ENCODE results near the gene ZMPSTE24. TPM values are rescaled to one million over a fixed set of nuclear protein-coding genes. Genes with fewer than 3 reads are reported as not detected.

The ZMPSTE24 gene
- total RNA-seq, 1 donor from 2014 or later: 25.5 TPM

GRCh38 chr1:40301541-40302299 lies 43.7 kb downstream of the ZMPSTE24 start:
- DNase-seq (ENCODE audit: extremely low spot score in 2 of 2): no peak
- intact Hi-C loops (cut with DNase I): no loop called here

GRCh38 chr1:40302475-40302874 lies 44.4 kb downstream of the ZMPSTE24 start:
- TF ChIP-seq POLR2A (IDR thresholded peaks at IDR 0.05): no peak
- TF ChIP-seq, protein P1, sequence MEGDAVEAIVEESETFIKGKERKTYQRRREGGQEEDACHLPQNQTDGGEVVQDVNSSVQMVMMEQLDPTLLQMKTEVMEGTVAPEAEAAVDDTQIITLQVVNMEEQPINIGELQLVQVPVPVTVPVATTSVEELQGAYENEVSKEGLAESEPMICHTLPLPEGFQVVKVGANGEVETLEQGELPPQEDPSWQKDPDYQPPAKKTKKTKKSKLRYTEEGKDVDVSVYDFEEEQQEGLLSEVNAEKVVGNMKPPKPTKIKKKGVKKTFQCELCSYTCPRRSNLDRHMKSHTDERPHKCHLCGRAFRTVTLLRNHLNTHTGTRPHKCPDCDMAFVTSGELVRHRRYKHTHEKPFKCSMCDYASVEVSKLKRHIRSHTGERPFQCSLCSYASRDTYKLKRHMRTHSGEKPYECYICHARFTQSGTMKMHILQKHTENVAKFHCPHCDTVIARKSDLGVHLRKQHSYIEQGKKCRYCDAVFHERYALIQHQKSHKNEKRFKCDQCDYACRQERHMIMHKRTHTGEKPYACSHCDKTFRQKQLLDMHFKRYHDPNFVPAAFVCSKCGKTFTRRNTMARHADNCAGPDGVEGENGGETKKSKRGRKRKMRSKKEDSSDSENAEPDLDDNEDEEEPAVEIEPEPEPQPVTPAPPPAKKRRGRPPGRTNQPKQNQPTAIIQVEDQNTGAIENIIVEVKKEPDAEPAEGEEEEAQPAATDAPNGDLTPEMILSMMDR (IDR thresholded peaks at IDR 0.05): no peak
- DNase-seq (ENCODE audit: extremely low spot score in 2 of 2): peak in 1 of 2 donors; percentile 85

More at GRCh38 chr1:40301541-40302299, 43.7 kb downstream of the ZMPSTE24 start:
- Histone ChIP-seq H3K36me3 (no peaks in the 10 kb centered on the region), H3K27ac (no peak overlapping the region), H3K9me3 (no peaks in the 10 kb centered on the region), H3K4me3 (no peak overlapping the region), H3K4me1 (no peaks in the 10 kb centered on the region), H3K27me3 (no peaks in the 10 kb centered on the region)
- TF ChIP-seq POLR2A (IDR thresholded peaks at IDR 0.05) (no peak), POLR2AphosphoS5 (IDR thresholded peaks at IDR 0.05; ENCODE audit: insufficient read depth in 1 of 2, low read depth in 1 of 2) (no peak)
- TF ChIP-seq, protein P1 (IDR thresholded peaks at IDR 0.05): no peak

GRCh38 chr1:40303051-40303771 lies 45.2 kb downstream of the ZMPSTE24 start:
- H3K9me3 ChIP-seq: no peaks in the 10 kb centered on the region
- intact Hi-C loops (cut with DNase I): no loop called here
- peak in 1 of 2 donors; percentile 87 for DNase-seq (ENCODE audit: extremely low spot score in 2 of 2)
- no peak overlapping the region for H3K27ac ChIP-seq
- H3K4me1 ChIP-seq: no peaks in the 10 kb centered on the region
- H3K27me3 ChIP-seq: no peaks in the 10 kb centered on the region
- H3K36me3 ChIP-seq: no peaks in the 10 kb centered on the region
- H3K4me3 ChIP-seq: no peak overlapping the region
- TF ChIP-seq, protein P1 (IDR thresholded peaks at IDR 0.05): no peak
- TF ChIP-seq POLR2A (IDR thresholded peaks at IDR 0.05): no peak
- TF ChIP-seq POLR2AphosphoS5 (IDR thresholded peaks at IDR 0.05; ENCODE audit: insufficient read depth in 1 of 2, low read depth in 1 of 2): no peak

More at GRCh38 chr1:40302475-40302874, 44.4 kb downstream of the ZMPSTE24 start:
- intact Hi-C loops (cut with DNase I): no loop called here
- H3K27me3 ChIP-seq: no peaks in the 10 kb centered on the region
- H3K4me1 ChIP-seq: no peaks in the 10 kb centered on the region
- no peaks in the 10 kb centered on the region for H3K36me3 ChIP-seq
- no peaks in the 10 kb centered on the region for H3K9me3 ChIP-seq
- no peak overlapping the region for H3K4me3 ChIP-seq
- no peak overlapping the region for H3K27ac ChIP-seq

DNA sequence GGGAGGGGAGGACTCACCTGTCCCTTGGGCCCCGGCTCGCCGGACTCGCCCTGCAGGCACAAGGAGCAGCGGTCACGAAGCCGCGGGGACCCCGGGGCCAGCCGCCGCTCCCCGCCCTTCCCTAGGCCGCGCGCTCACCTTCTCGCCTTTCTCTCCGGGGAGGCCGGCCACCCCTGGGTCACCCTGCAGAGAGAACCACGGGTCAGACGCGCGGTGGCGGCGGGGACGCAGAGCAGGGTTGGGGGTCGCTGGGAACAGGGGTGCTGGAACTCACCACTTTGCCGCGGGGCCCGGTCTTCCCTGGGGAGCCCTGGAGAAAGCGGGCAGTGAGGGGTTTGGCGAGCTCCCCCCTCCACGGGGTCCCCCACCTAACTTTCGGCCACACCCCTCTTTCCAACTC lies 45.8 kb downstream of the ZMPSTE24 start:
- intact Hi-C loops (cut with DNase I): no loop called here
- Histone ChIP-seq H3K27me3 (no peaks in the 10 kb centered on the region), H3K9me3 (no peaks in the 10 kb centered on the region), H3K4me3 (no peak overlapping the region), H3K4me1 (no peaks in the 10 kb centered on the region), H3K36me3 (no peaks in the 10 kb centered on the region), H3K27ac (no peak overlapping the region)
- TF ChIP-seq POLR2A (IDR thresholded peaks at IDR 0.05) (no peak), POLR2AphosphoS5 (IDR thresholded peaks at IDR 0.05; ENCODE audit: insufficient read depth in 1 of 2, low read depth in 1 of 2) (no peak)
- TF ChIP-seq, protein P1 (IDR thresholded peaks at IDR 0.05): no peak
- DNase-seq (ENCODE audit: extremely low spot score in 2 of 2): peak in 1 of 2 donors; percentile 58

- Histone ChIP-seq H3K4me1 (no peaks in the 10 kb centered on the region), H3K27ac (no peak overlapping the region), H3K27me3 (no peaks in the 10 kb centered on the region), H3K4me3 (no peak overlapping the region), H3K9me3 (no peaks in the 10 kb centered on the region), H3K36me3 (no peaks in the 10 kb centered on the region)
- intact Hi-C loops (cut with DNase I): no loop called here
- DNase-seq (ENCODE audit: extremely low spot score in 2 of 2): no peak
- no peak for TF ChIP-seq POLR2AphosphoS5 (IDR thresholded peaks at IDR 0.05; ENCODE audit: insufficient read depth in 1 of 2, low read depth in 1 of 2)
Observed at GRCh38 chr1:40305451-40305850, 47.4 kb downstream of the ZMPSTE24 start.

Measured in vagina (tissue), 2 donors.